Adrenal gland (tissue), 12 donors: ENCODE measurements around the gene UCN2. TPM values are rescaled to one million over a fixed set of nuclear protein-coding genes. Genes with fewer than 3 reads are reported as not detected.
A peak's percentile ranks its signal among the peaks of the same experiment; 100 is the strongest.

Experiments used
- DNase-seq, 7 donors: peaks; one replicate each; pipeline ENCODE4 v3.0.0-alpha.2; 2019 to 2020
- H3K27ac ChIP-seq, 5 donors: fragments of 200-600 bp; sonication (generic) in 4 of 5; 1 replicate in 3 of 5; 2 replicates in 2 of 5; pipeline versions ENCODE4 v1.5.1 to v1.8.0; 2016 to 2020; ENCODE audit warnings: mild to moderate bottlenecking in 1 of 5
- H3K27me3 ChIP-seq: fragments of 200-600 bp; 2 replicates; pipeline ENCODE4 v1.8.0; 2021
- H3K36me3 ChIP-seq, 2 donors: fragments of 200-600 bp; replicated peaks in 1 of 2; 1 replicate in 1 of 2; 2 replicates in 1 of 2; pipeline versions ENCODE4 v1.5.1 to v1.8.0; 2018 to 2022
- H3K4me1 ChIP-seq, 2 donors: fragments of 200-600 bp; replicated peaks in 1 of 2; 1 replicate in 1 of 2; 2 replicates in 1 of 2; pipeline versions ENCODE4 v1.5.1 to v1.8.0; 2018 to 2021
- H3K4me3 ChIP-seq, 4 donors: fragments of 200-600 bp; sonication (generic) in 3 of 4; one replicate each; pipeline ENCODE4 v1.5.1; 2016 to 2018
- H3K9me3 ChIP-seq, 3 donors: fragments of 200-600 bp; sonication (generic) in 1 of 3; replicated peaks in 1 of 3; 1 replicate in 2 of 3; 2 replicates in 1 of 3; pipeline versions ENCODE4 v1.5.1 to v1.8.0; 2016 to 2021
- POLR2A ChIP-seq, 2 donors: fragments of 450-650 bp; IDR thresholded peaks; one replicate each; pipeline ENCODE4 v1.6.1; 2017; ENCODE audit warnings: antibody characterized with exemption in 2 of 2, mild to moderate bottlenecking in 2 of 2, moderate library complexity in 1 of 2
- WGBS, 4 donors: extraction: QIAGEN DNeasy Blood & Tissue Kit in 2 of 4; methylation state at CpG; one replicate each; pipeline versions ENCODE4 v1.1.5 to v1.1.7; 2013 to 2017; 5-methylcytosine and 5-hydroxymethylcytosine counted together
- intact Hi-C, 2 donors: fragments of 100-400 bp; cut with DNase I; formaldehyde crosslinking; loops; one replicate each; pipeline versions ENCODE4 v1.14.1 to v1.15.0; 2022 to 2023
- polyA plus RNA-seq, 3 donors: library from polyadenylated mRNA; stranded (reverse); fragments of 200-250 nt in 2 of 3; fragments of 350-450 nt in 1 of 3; fragmentation: Illumina TruSeq in 1 of 3; extraction: RNeasy Lipid Tissue Mini Kit (QIAGEN cat#74804) in 1 of 3; gene quantifications; one replicate each; pipeline ENCODE4 v1.2.3, GENCODE V29; 2013 to 2014
- total RNA-seq, 9 donors: library from RNA; depleted of rRNA in 4 of 9; stranded (reverse); fragments of >200 nt in 4 of 9; fragments of 120-200 nt in 1 of 9; fragmentation: NEBNext Ultra II Directional in 1 of 9; extraction: Animal tissue kit (Norgen Biotek cat#: 25700) in 1 of 9; gene quantifications; one replicate each; pipeline versions ENCODE4 v1.1.0 to v1.2.4, GENCODE V29; 2013 to 2023
- TF ChIP-seq, protein P1 (sequence below), 6 experiments: fragments of 450-650 bp in 4 of 6; fragments of 200-600 bp in 2 of 6; sonication (generic) in 1 of 6; IDR thresholded peaks; 1 replicate in 5 of 6; 2 replicates in 1 of 6; pipeline versions ENCODE4 v1.5.1 to v1.8.0; 2016 to 2021; ENCODE audit warnings: antibody characterized with exemption in 6 of 6, mild to moderate bottlenecking in 2 of 6, moderate library complexity in 1 of 6
- donor health status: healthy with polysubstance abuse.
- donor health status: Bipolar disorder and iron deficiency.
- donor health status: DM: yes; HTN: yes; CAD: no.
- donor health status: DM: no; HTN: no; CAD: no.
- donor health status: DM: no; HTN: no; CAD: no.
- donor health status: DM: yes; HTN: yes; CAD: no.

The UCN2 gene
- total and polyA plus RNA-seq, 12 donors = 0.14 to 0.32 (median 0.20) TPM; not detected in 9

DNA sequence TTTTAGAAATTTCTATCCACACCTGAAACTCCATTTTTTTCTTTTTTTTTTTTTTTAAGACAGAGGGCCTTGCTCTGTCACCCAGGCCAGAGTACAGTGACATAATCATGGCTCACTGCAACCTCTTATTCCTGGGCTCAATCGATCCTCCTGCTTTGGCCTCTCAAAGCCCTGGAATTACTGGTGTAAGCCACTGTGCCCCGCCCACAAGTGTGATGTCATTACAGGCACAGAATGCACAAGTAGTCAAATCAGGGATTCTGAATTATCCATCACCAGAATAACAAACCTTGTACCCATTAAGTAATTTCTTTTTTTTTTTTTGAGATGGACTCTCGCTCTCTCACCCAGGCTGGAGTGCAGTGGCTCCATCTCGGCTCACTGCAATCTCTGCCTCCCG is 43.9 kb upstream of the UCN2 start:
- Histone ChIP-seq H3K27me3 (no peaks in the 10 kb centered on the region), H3K27ac (no peak overlapping the region), H3K9me3 (no peaks in the 10 kb centered on the region), H3K4me3 (no peak overlapping the region), H3K36me3 (peaks cover 0 to 44% of the 10 kb centered on the region in 2 donors), H3K4me1 (peaks cover 8 to 15% of the 10 kb centered on the region in 2 donors)
- peak in 1 of 7 donors; percentile 23 for DNase-seq
- intact Hi-C loops = no loop called here
- WGBS, 4 donors = 91 to 95% (median 94%) methylated on average over 5 of the region's 5 CpGs
- TF ChIP-seq POLR2A (IDR thresholded peaks at IDR 0.05) = no peak
- TF ChIP-seq, protein P1, sequence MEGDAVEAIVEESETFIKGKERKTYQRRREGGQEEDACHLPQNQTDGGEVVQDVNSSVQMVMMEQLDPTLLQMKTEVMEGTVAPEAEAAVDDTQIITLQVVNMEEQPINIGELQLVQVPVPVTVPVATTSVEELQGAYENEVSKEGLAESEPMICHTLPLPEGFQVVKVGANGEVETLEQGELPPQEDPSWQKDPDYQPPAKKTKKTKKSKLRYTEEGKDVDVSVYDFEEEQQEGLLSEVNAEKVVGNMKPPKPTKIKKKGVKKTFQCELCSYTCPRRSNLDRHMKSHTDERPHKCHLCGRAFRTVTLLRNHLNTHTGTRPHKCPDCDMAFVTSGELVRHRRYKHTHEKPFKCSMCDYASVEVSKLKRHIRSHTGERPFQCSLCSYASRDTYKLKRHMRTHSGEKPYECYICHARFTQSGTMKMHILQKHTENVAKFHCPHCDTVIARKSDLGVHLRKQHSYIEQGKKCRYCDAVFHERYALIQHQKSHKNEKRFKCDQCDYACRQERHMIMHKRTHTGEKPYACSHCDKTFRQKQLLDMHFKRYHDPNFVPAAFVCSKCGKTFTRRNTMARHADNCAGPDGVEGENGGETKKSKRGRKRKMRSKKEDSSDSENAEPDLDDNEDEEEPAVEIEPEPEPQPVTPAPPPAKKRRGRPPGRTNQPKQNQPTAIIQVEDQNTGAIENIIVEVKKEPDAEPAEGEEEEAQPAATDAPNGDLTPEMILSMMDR (IDR thresholded peaks at IDR 0.05) = no peak

DNA sequence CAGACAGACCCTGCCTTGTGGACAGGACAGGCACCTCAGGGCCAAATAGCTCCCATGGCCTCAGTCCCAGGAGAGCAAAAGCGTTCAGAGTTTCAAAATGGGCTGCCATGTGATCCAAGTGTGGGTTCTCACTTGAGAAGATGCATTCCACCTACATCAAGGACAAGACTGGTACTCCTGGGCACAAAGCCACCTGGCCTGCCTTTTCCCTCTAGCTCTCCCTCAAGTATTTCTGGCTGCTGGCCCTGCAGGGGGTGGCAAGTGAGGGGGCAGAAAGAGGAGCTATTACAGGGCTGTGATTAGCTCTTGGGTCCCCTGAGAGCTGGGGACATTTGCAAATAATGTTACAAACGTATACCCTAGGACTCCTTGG is 38.0 kb upstream of the UCN2 start:
- H3K9me3 ChIP-seq = no peaks in the 10 kb centered on the region
- H3K27ac ChIP-seq = no peak overlapping the region
- H3K27me3 ChIP-seq = no peaks in the 10 kb centered on the region
- no peak overlapping the region for H3K4me3 ChIP-seq
- H3K36me3 ChIP-seq = peaks cover 0 to 84% of the 10 kb centered on the region in 2 donors
- DNase-seq = no peak
- intact Hi-C loops = no loop called here
- WGBS, 4 donors = 53 to 70% (median 61%) methylated on average over 2 of the region's 2 CpGs
- H3K4me1 ChIP-seq = peaks cover 0 to 5% of the 10 kb centered on the region in 2 donors
- no peak for TF ChIP-seq POLR2A (IDR thresholded peaks at IDR 0.05)
- TF ChIP-seq, protein P1 (IDR thresholded peaks at IDR 0.05) = no peak

DNA sequence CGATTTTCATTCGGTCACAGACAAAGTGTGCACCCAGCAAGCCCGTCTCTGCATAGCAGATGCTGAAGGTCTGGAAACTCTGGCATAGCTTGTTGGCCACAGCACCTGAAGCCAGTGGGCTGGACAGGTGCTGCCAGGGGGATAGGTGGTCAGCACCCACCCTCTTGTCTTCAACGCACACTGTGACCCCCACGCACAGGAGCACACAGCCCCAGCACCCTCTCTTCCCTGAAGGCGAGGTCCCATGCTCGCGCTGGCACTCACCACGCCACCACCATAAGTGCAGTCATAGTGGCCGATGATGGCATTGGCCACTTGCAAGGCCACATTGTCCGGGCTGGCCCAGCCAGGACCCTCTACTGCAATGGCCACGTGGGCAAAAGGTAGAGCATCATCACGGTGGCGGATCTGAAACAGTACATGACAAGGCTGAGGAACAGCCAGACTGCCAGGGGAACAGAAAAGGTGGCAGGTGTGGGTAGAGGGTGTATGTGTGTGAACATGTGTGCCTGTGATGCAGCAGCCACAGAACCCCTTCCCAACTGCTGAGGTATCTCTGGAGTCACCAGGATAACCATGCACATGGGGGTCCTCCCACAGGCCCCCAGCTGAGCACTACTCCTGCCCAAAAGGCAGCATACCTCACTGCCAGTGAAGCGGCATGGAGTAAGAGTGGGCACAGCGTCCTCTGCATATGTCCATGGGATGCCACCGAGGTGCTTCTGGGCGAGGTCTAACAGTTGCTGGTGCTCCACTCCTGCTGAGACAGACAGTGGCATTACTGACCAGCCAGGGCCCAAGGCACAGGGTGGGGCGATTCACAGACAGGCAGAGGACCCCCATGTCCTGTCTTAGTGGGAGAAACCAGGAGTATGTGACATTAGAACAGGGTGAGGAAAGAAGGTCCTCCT is 37.4 kb upstream of the UCN2 start:
- H3K27ac ChIP-seq = no peak overlapping the region

More for the DNA sequence above, 37.4 kb upstream of the UCN2 start:
- H3K27me3 ChIP-seq = no peaks in the 10 kb centered on the region
- TF ChIP-seq POLR2A (IDR thresholded peaks at IDR 0.05) = no peak
- TF ChIP-seq, protein P1 (IDR thresholded peaks at IDR 0.05) = no peak
- peaks cover 0 to 78% of the 10 kb centered on the region in 2 donors for H3K36me3 ChIP-seq
- peaks cover 0 to 5% of the 10 kb centered on the region in 2 donors for H3K4me1 ChIP-seq
- intact Hi-C loops = no loop called here
- 91 to 93% (median 92%) methylated on average over 13 to 19 of the region's 19 CpGs for WGBS, 4 donors
- no peak for DNase-seq
- no peak overlapping the region for H3K4me3 ChIP-seq
- H3K9me3 ChIP-seq = no peaks in the 10 kb centered on the region
